Measurements from ENCODE around the gene CAMKMT.
"Not testable (repeated sequence)": the region's sequence is repeated elsewhere in the genome, so short reads cannot be mapped to it uniquely, and the experiment has no call there.

CAMKMT gene

DNA sequence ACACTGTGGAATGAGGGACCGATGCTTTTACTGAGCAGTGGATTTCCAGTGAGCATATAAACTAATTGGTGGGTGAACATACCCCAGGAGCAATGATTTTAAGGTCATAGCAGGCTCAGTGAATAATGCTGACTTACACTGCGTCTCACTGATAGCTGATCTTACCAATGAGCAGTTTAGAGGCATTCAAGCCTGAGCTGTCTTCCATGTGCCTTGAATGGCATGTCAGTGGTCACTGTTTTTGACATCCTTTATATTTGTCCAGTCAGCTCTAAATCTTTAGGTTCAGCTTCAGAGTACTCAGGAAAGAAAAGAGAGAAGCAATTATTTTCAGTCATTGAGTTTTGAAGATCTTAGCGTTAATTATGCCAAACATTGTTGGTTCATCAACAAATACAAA lies 88.3 kb downstream of the CAMKMT start:
- no peak for DNase-seq

DNA sequence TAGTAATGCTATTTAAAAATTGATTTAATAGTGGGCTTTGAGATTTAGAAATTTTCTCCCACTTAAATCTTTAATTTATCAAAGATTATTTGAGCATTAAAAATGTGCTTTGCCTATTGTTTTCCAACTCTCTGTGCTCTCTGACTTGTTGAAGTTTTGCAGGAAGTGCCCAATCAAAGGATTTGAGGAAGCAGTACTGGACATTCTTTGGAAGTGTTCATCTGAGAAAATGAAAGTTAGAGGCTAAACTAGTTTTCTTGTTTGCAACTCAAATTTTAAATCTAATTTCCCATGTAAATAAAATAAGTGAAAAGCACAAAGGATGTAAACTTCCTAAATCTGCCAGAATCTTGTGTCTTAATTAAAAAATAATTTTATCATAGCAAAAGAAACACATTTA lies 89.1 kb downstream of the CAMKMT start:
- DNase-seq = no peak

DNA sequence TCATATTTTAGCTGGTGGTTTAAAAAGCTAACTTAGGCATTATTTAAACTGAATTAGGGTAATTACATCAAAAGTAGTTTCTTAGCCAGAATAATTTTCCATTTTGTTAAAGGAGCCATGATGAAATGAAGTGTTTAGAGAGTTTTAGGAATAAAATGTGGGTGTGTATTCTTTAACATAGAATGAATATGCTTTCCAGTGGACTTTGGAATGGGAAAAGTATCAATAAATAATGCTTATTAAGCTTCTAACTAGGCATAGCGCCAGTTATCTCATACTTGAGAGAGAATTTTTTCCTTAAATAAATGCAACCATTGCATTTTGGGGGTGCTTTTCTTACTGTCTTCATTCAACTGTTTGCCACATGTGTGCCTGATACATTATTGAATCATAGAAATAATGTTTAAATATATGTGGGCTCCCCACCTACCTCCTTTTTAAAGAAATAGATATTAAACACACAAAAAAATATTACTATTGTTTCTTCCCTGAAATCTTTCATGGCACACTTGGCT lies 90.4 kb downstream of the CAMKMT start:
- no peak for DNase-seq

DNA sequence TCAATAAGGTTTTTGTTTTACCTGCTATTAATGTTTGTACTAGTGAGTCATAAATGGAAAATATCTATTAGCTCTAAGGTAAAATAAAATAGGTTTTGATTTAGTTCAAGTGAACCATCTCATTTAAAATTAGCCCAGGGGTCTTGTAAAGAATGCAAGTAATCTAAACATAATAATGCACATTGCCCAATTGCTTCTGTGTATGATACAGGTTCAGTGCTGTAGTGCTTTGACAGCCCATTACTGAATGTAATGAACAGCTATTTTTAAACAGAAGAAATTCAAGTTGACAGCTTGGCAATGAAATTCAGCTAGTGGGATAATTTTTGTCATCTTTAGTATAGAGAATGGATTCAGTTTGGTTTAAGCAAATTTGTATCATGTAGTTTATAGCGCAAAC lies 91.5 kb downstream of the CAMKMT start:
- no peak for DNase-seq

DNA sequence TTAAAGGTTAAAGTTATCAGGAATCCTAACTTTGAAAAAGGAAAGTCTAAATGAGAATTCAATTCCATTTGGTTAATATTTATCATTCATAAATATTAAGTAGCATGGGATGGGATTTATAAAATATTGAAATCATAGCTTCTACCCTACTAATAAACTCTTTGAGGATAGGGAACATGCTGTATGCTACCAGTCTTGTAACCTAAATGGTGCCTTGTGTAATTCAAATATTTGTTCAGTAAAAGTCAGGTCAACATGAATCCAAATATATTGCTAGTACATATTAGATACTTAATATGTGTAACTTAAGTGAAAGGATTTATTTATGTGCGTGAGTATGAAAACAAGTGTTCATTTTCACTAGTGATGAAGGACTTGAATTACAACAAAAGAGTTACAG lies 94.1 kb downstream of the CAMKMT start:
- no peak for DNase-seq

- no peak for DNase-seq
These were observed 95.2 kb downstream of the CAMKMT start for GRCh38 chr2:44456946-44457345.

- no peak for DNase-seq
These were observed 98.0 kb downstream of the CAMKMT start for GRCh38 chr2:44459739-44460138.

GRCh38 chr2:44462934-44463849 lies 101.4 kb downstream of the CAMKMT start:
- DNase-seq = no peak

DNA sequence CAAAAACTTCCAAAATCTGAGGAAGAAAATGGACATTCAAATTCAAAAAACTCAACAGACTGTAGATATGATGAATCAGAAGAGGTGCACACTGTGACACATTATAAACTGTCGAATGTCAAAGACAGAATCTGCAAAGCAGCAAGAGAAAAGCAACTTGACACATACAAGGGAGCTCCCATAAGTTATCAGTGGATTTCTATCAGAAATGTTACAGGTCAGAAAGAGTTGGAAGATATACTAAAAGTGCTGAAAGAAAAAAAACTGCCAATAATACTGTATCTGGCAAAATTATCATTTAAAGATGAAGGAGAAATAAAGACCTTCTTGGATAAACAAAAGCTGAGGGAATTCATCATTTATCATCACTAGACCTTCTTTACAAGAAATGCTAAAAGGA lies 102.7 kb downstream of the CAMKMT start:
- DNase-seq = no peak

DNA sequence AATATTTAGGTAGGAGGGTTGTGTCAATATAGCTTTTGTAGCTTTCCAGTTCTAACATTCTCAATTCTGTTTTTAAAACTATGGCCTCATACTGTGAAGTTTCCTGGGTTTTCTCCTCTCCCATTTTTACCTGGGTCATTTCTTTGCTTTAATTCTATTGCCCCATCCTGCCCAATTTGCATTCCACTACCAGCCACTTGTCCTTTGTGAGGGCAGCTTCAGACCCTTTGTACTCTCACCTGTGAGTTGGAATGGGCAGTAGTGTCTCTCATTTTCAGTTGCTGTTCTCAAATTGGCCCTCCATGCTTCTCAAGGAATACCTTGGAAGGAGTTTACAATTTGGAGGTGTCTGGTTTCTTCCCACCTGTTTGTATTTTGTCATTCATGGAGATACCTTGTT lies 108.4 kb downstream of the CAMKMT start:
- no peak for DNase-seq

GRCh38 chr2:44477657-44478414 lies 116.1 kb downstream of the CAMKMT start:
- no peak for DNase-seq

DNA sequence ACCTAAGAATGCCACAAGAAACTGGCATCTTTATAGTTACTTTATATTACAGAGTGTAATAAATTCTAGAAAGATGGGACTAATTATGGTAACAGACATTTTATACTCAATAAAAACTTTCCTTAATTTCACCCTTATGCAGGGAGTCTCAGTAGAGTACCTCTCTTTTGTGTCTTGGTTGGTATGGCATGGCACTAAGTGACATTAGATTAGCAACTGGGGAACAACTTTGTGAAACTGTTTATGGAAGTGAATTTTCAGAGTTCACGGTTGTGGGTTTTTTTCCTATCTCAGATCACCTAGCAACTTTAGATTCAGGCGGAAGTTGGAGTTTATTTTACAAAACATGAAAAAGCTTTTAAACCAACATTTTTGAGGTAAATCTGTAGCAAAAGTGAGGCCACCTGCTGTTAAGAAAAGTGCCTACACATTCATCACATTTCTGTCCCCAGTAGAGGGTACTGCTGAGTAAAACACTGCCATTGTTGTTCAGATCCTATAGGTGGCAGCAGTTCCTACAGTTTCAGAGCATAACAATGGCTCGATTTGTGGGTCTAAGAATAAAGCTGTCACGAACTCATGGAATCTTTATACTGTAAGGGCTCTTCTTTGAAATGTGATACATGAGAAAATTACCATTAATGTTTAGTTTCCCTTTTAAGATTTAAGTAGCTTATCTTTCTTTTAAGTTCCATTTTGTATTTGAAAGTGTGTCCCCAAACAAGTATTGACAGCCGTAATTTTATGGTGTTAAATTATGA lies 117.6 kb downstream of the CAMKMT start:
- DNase-seq = no peak

GRCh38 chr2:44480068-44480467 lies 118.3 kb downstream of the CAMKMT start:
- no peak for DNase-seq

- no peak for DNase-seq
These were observed 125.3 kb downstream of the CAMKMT start for GRCh38 chr2:44487052-44487451.

GRCh38 chr2:44490726-44491125 lies 129.0 kb downstream of the CAMKMT start:
- no peak for DNase-seq

DNA sequence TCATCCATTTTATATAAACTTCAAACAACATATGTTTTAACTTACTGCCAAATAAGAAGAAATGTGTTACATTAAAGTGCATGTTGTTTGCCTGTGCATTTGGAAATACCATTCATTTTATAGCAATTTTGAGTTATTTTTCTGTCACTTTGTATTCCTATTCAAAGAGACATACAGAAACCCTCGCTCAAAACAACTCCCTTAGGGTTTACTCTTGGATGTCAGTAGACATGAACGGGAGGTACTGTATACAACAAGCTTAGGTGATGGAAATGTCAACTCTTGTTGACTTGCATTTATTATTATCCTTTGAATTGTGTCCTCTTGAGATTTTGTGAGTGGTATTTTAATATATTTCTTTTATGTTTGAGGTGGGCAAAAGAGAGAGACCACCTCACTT lies 132.3 kb downstream of the CAMKMT start:
- no peak for DNase-seq

GRCh38 chr2:44495035-44495434 lies 133.3 kb downstream of the CAMKMT start:
- no peak for DNase-seq

DNA sequence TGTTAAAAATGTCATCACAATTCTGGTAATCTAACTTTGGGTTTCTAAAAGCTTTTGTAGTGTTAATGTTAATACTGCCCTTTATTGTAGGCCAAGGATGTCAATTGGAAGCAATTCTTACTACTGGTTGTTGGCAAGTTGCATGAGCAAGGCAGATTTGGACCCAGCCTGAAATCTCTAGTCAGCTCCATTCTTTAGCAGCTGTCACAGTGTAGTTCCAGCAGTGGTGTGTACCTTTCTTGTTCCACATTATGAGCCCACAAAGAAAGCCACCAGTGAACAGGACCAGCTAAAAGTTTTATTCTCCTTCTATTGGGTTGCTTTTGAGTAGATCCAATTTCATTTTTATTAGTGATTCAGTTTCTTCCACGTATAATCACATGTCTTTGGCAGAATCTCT lies 133.8 kb downstream of the CAMKMT start:
- no peak for DNase-seq

DNA sequence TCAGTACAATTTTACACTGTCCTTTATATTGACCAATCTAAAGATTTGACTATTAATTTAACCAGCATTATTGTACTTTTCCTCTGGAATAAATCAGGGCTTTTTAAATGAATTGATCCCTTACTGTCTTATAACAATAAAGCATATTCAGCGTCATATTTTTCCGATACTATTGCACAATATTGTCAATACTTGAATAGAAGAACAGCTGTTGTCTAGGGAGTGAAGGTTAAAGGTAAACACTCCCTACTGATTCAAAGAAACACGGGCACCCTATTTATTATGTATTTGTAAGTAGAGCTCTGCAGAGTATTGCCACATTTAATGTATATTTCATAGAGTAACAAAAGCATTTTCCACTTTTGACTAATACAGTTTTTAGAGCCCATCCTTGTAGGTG lies 134.4 kb downstream of the CAMKMT start:
- no peak for DNase-seq

DNA sequence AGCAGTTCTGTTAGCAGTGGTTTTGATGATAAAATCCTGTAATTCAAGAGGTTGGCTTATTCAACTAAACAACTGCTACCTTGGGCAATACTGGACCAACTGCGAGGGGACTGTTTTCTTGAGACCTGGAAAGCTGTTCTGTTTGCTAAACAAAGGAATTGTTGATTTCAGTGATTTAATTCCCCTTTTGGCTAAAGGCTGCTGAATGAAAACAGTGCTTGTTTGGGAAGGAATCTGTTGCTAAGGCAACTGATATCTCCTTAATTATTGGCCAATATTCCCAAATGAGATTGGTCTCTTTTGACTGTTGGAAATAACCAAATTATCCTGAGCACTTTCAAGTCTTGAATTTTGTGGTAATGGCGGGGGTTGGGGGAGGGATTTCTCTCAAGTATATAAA lies 136.8 kb downstream of the CAMKMT start:
- DNase-seq = no peak

DNA sequence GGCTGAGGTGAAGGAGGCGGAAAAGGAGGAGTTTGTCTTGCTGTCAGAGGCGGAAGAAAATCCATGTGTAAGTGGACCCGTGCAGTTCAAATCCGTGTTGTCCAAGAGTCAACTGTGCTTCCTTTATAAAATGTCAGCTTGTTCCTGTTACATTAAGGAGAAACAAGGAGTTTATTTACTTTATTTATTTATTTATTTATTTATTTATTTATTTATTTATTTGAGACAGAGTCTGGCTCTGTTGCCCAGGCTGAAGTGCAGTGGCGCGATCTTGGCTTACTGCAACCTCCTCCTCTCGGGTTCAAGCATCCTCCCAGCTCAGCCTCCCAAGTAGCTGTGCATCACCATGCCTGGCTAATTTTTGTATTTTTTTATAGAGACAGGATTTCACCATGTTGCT lies 143.9 kb downstream of the CAMKMT start:
- not testable (repeated sequence) for DNase-seq

GRCh38 chr2:44510246-44510645 lies 148.5 kb downstream of the CAMKMT start:
- DNase-seq = no peak

- no peak for DNase-seq
These were observed 153.7 kb downstream of the CAMKMT start for GRCh38 chr2:44515416-44515815.
